CD14-positive monocyte (primary cell): ENCODE measurements around the gene ZNF324. TPM values are rescaled to one million over a fixed set of nuclear protein-coding genes. Genes with fewer than 3 reads are reported as not detected.

Experiments used
- DNase-seq, 3 donors: peaks; one replicate each; pipeline ENCODE4 v3.0.0-alpha.2; 2011 to 2022
- H2AFZ ChIP-seq: 2 replicates; pipeline ENCODE4 v1.6.0; 2012; ENCODE audit warnings: mild to moderate bottlenecking, low read depth, low read length, inconsistent platforms; ENCODE audit not compliant: insufficient read depth, poor library complexity, severe bottlenecking
- H3K27ac ChIP-seq, 2 donors: 1 replicate in 1 of 2; 2 replicates in 1 of 2; pipeline ENCODE4 v1.5.1; 2012 to 2013; ENCODE audit warnings: low read length in 2 of 2, control low read depth in 1 of 2, inconsistent platforms in 1 of 2, low read depth in 1 of 2, mild to moderate bottlenecking in 1 of 2
- H3K27me3 ChIP-seq, 2 donors: one replicate each; pipeline versions ENCODE4 v1.6.0 to v1.6.1; 2011 to 2013; ENCODE audit warnings: low read length in 2 of 2; ENCODE audit not compliant: control insufficient read depth in 2 of 2, insufficient read depth in 2 of 2
- H3K36me3 ChIP-seq, 2 donors: replicated peaks in 1 of 2; 1 replicate in 1 of 2; 2 replicates in 1 of 2; pipeline versions ENCODE4 v1.5.1 to v1.6.1; 2012 to 2013; ENCODE audit warnings: low read length in 2 of 2, control low read depth in 1 of 2, inconsistent platforms in 1 of 2, mild to moderate bottlenecking in 1 of 2; ENCODE audit not compliant: insufficient read depth in 2 of 2, control insufficient read depth in 1 of 2
- H3K4me1 ChIP-seq, 2 donors: 1 replicate in 1 of 2; 2 replicates in 1 of 2; pipeline versions ENCODE4 v1.5.1 to v1.6.1; 2012 to 2013; ENCODE audit warnings: low read length in 2 of 2, control low read depth in 1 of 2, inconsistent platforms in 1 of 2, mild to moderate bottlenecking in 1 of 2, moderate library complexity in 1 of 2; ENCODE audit not compliant: insufficient read depth in 2 of 2, control insufficient read depth in 1 of 2
- H3K4me2 ChIP-seq: replicated peaks from 2 replicates; pipeline ENCODE3; 2012; ENCODE audit warnings: low read length, moderate library complexity, mild to moderate bottlenecking; ENCODE audit not compliant: poor library complexity, severe bottlenecking; ENCODE audit errors: extremely low read depth
- H3K4me3 ChIP-seq, 3 experiments: fragments of 200-600 bp in 1 of 3; sonication (generic) in 1 of 3; replicated peaks in 1 of 3; 1 replicate in 2 of 3; 2 replicates in 1 of 3; pipeline ENCODE4 v1.5.1; 2011 to 2013; ENCODE audit warnings: low read length in 3 of 3, mild to moderate bottlenecking in 3 of 3, control low read depth in 2 of 3, low read depth in 2 of 3, inconsistent platforms in 1 of 3, moderate library complexity in 1 of 3
- H3K79me2 ChIP-seq: 2 replicates; pipeline ENCODE4 v1.6.0; 2012; ENCODE audit warnings: mild to moderate bottlenecking, control low read depth, inconsistent platforms, low read length, moderate library complexity; ENCODE audit not compliant: insufficient read depth
- H3K9ac ChIP-seq: 2 replicates; pipeline ENCODE4 v1.6.0; 2017; ENCODE audit warnings: low read length, mild to moderate bottlenecking; ENCODE audit not compliant: insufficient read depth, poor library complexity, severe bottlenecking
- H3K9me3 ChIP-seq, 2 donors: replicated peaks in 1 of 2; 1 replicate in 1 of 2; 2 replicates in 1 of 2; pipeline versions ENCODE4 v1.5.1 to v1.6.1; 2012 to 2013; ENCODE audit warnings: low read length in 2 of 2, control low read depth in 1 of 2; ENCODE audit not compliant: control insufficient read depth in 1 of 2, insufficient read depth in 1 of 2
- H4K20me1 ChIP-seq: 2 replicates; pipeline ENCODE4 v1.6.0; 2012; ENCODE audit warnings: mild to moderate bottlenecking, low read length, control low read depth, moderate library complexity; ENCODE audit not compliant: insufficient read depth
- H3K27ac Mint-ChIP-seq, 7 donors: one replicate each; pipeline ENCODE4 v1.8.0; 2020; ENCODE audit warnings: mild to moderate bottlenecking in 7 of 7, mixed read lengths in 7 of 7, moderate library complexity in 6 of 7, inconsistent platforms in 2 of 7
- H3K27me3 Mint-ChIP-seq, 3 donors: one replicate each; pipeline ENCODE4 v1.8.0; 2021 to 2022; ENCODE audit warnings: low read depth in 3 of 3, mild to moderate bottlenecking in 3 of 3, mixed read lengths in 3 of 3, moderate library complexity in 3 of 3, inconsistent platforms in 1 of 3
- H3K36me3 Mint-ChIP-seq, 2 donors: one replicate each; pipeline ENCODE4 v1.8.0; 2020; ENCODE audit warnings: mixed read lengths in 2 of 2, inconsistent platforms in 1 of 2, mild to moderate bottlenecking in 1 of 2
- H3K4me1 Mint-ChIP-seq: one replicate; pipeline ENCODE4 v1.8.0; 2020; ENCODE audit warnings: mild to moderate bottlenecking, mixed read lengths
- H3K4me3 Mint-ChIP-seq, 2 donors: one replicate each; pipeline ENCODE4 v1.8.0; 2020; ENCODE audit warnings: mild to moderate bottlenecking in 2 of 2, mixed read lengths in 2 of 2, moderate library complexity in 1 of 2
- H3K9me3 Mint-ChIP-seq, 7 donors: one replicate each; pipeline ENCODE4 v1.8.0; 2020 to 2022; ENCODE audit warnings: mixed read lengths in 7 of 7, mild to moderate bottlenecking in 6 of 7, moderate library complexity in 6 of 7, inconsistent platforms in 2 of 7
- CTCF ChIP-seq: fragments of 200-600 bp; IDR thresholded peaks from one replicate; pipeline ENCODE4 v1.8.0; 2022; ENCODE audit warnings: antibody characterized with exemption, mild to moderate bottlenecking
- WGBS: methylation state at CpG from one replicate; pipeline ENCODE4 v1.1.5; 2013; ENCODE audit warnings: missing lambda C conversion rate; ENCODE audit not compliant: insufficient coverage; 5-methylcytosine and 5-hydroxymethylcytosine counted together
- intact Hi-C, 2 donors: fragments of 100-400 bp; cut with micrococcal nuclease; formaldehyde crosslinking; loops; one replicate each; pipeline versions ENCODE4 v1.15.0 to v1.15.1; 2023
- polyA plus RNA-seq, 3 donors: library from polyadenylated mRNA; depleted of rRNA in 1 of 3; unstranded in 2 of 3; stranded (reverse) in 1 of 3; fragments of 300-500 nt in 2 of 3; fragments of >200 nt in 1 of 3; fragmentation: Illumina TruSeq in 2 of 3; gene quantifications; 1 replicate in 2 of 3; 2 replicates in 1 of 3; pipeline ENCODE4 v1.2.3, GENCODE V29; 2012 to 2021

ZNF324 gene
- polyA plus RNA-seq, 3 donors: 4.1 to 5.7 (median 5.3) TPM

GRCh38 chr19:58456111-58456510 lies 10.8 kb upstream of the ZNF324 start:
- no peak overlapping the region for H3K4me3 Mint-ChIP-seq
- H4K20me1 ChIP-seq: no peaks in the 10 kb centered on the region
- H3K4me1 ChIP-seq: peaks cover 6 to 10% of the 10 kb centered on the region in 2 donors
- peaks cover 0 to 3% (median 0%) of the 10 kb centered on the region in 3 donors for H3K27me3 Mint-ChIP-seq
- no peak overlapping the region for H3K4me2 ChIP-seq
- no peak for TF ChIP-seq CTCF
- no peak overlapping the region for H3K27ac ChIP-seq
- peaks cover 38 to 54% of the 10 kb centered on the region in 2 donors for H3K36me3 Mint-ChIP-seq
- H2AFZ ChIP-seq: no peak overlapping the region
- no peaks in the 10 kb centered on the region for H3K79me2 ChIP-seq
- H3K9me3 ChIP-seq: no peaks in the 10 kb centered on the region
- intact Hi-C loops: no loop called here
- no peak overlapping the region for H3K4me3 ChIP-seq
- H3K4me1 Mint-ChIP-seq: peaks cover 10% of the 10 kb centered on the region
- peaks cover 0 to 1% (median 0%) of the 10 kb centered on the region in 7 donors for H3K9me3 Mint-ChIP-seq
- H3K27me3 ChIP-seq: no peaks in the 10 kb centered on the region
- peaks cover 21 to 31% of the 10 kb centered on the region in 2 donors for H3K36me3 ChIP-seq
- DNase-seq: no peak
- no peak overlapping the region for H3K27ac Mint-ChIP-seq
- H3K9ac ChIP-seq: no peak overlapping the region
- 97% methylated on average over 21 of the region's 35 CpGs for WGBS

DNA sequence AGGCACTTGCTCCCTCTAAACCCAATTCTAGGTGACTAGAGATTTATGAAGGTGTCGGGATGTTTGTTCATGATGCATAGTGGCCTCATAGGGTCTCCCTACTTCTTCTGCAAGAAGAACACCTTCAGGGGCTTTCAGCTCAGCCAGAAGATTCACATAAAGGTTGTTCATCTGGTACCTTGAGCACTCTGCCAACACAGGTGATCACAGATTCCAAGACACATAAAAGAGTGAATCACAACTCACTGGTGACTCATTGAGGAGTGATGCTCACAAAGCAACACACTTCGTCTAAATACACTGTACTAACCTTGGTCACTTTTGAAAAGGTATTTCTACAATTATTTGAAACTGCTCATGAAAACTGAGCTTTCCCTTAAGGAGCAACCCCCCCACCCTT lies 6.8 kb upstream of the ZNF324 start:
- Mint-ChIP-seq H3K9me3 (peaks cover 0 to 3% (median 2%) of the 10 kb centered on the region in 7 donors), H3K4me3 (no peak overlapping the region), H3K36me3 (peaks cover 27 to 40% of the 10 kb centered on the region in 2 donors), H3K27me3 (peaks cover 0 to 3% (median 2%) of the 10 kb centered on the region in 3 donors), H3K4me1 (peaks cover 3% of the 10 kb centered on the region), H3K27ac (no peak overlapping the region)
- intact Hi-C loops: no loop called here
- H4K20me1 ChIP-seq: no peaks in the 10 kb centered on the region
- H3K9me3 ChIP-seq: no peaks in the 10 kb centered on the region
- H3K27me3 ChIP-seq: no peaks in the 10 kb centered on the region
- H3K4me1 ChIP-seq: peaks cover 6 to 7% of the 10 kb centered on the region in 2 donors
- no peak overlapping the region for H3K4me2 ChIP-seq
- H3K36me3 ChIP-seq: peaks cover 15% of the 10 kb centered on the region in 2 donors
- no peaks in the 10 kb centered on the region for H3K79me2 ChIP-seq
- no peak overlapping the region for H3K9ac ChIP-seq
- no CpG with 5 or more reads among the region's 2 CpGs for WGBS
- H2AFZ ChIP-seq: no peak overlapping the region
- TF ChIP-seq CTCF: no peak
- no peak overlapping the region for H3K27ac ChIP-seq
- H3K4me3 ChIP-seq: no peak overlapping the region
- no peak for DNase-seq
